HepG2 (cell line): ENCODE data around the gene MPZ. TPM values are rescaled to one million over a fixed set of nuclear protein-coding genes. Genes with fewer than 3 reads are reported as not detected.
A peak's percentile ranks its signal among the peaks of the same experiment; 100 is the strongest.

ENCODE experiments used
- ATAC-seq: fragments of 200-7000 bp; cut with Tn5 transposase; 3 replicates; pipeline ENCODE4 v1.9.1; 2020; ENCODE audit warnings: mild to moderate bottlenecking, moderate library complexity
- BruUV-seq: library from RNA; stranded (reverse); fragments of 400-500 nt; replicated peaks from 2 replicates; lab custom pipeline; 2021; lab: Mats Ljungman, UMichigan
- CTCF ChIA-PET: fragments of 300-600 bp; formaldehyde crosslinking; extraction: SDS; loops from one replicate; lab custom pipeline; 2021; ENCODE audit warnings: low total read pairs, inconsistent platforms, low intra/inter-chr PET ratio; lab: Yijun Ruan, JAX
- POLR2A ChIA-PET: fragments of 350-600 bp; sonication (Branson Sonifier 250); formaldehyde crosslinking; loops from one replicate; lab custom pipeline; 2020; ENCODE audit warnings: antibody characterized with exemption, inconsistent platforms; lab: Yijun Ruan, JAX
- DNase-seq: peaks from one replicate; pipeline ENCODE4 v3.0.0-alpha.2; 2015; ENCODE audit warnings: low spot score
- FAIRE-seq: peaks from 3 replicates; lab custom pipeline; 2011; peaks lifted over from hg19 to GRCh38; lab: Jason Lieb, UNC
- H2AFZ ChIP-seq: one replicate; pipeline ENCODE4 v1.6.1; 2011; ENCODE audit warnings: low read length, inconsistent platforms
- H3K27ac ChIP-seq: fragments of 300-600 bp; 3 replicates; pipeline ENCODE4 v1.8.0; 2011; ENCODE audit warnings: mixed run types, mild to moderate bottlenecking, mixed read lengths, low read length, inconsistent platforms; ENCODE audit not compliant: insufficient read depth; ENCODE audit errors: extremely low read length
- H3K27me3 ChIP-seq, 2 experiments: fragments of 200-600 bp in 1 of 2; 2 replicates in 1 of 2; 3 replicates in 1 of 2; pipeline versions ENCODE4 v1.6.0 to v1.8.0; 2011; ENCODE audit warnings: low read length in 2 of 2, mild to moderate bottlenecking in 2 of 2, moderate library complexity in 2 of 2, inconsistent platforms in 1 of 2; ENCODE audit not compliant: insufficient read depth in 2 of 2, control insufficient read depth in 1 of 2
- H3K36me3 ChIP-seq, 2 experiments: fragments of 200-600 bp in 1 of 2; replicated peaks in 1 of 2; 2 replicates in 1 of 2; 3 replicates in 1 of 2; pipeline versions ENCODE4 v1.5.1 to v1.8.0; 2011; ENCODE audit warnings: low read length in 2 of 2, inconsistent platforms in 1 of 2; ENCODE audit not compliant: insufficient read depth in 2 of 2, control insufficient read depth in 1 of 2
- H3K4me1 ChIP-seq: 2 replicates; pipeline ENCODE4 v1.5.1; 2012; ENCODE audit warnings: low read length, inconsistent platforms; ENCODE audit not compliant: insufficient read depth
- H3K4me2 ChIP-seq: 2 replicates; pipeline ENCODE4 v1.6.0; 2011; ENCODE audit warnings: low read depth, low read length, inconsistent platforms
- H3K4me3 ChIP-seq, 3 experiments: fragments of 200-600 bp in 1 of 3; sonication (generic), shearing (Covaris generic) in 1 of 3; replicated peaks in 1 of 3; 2 replicates each; pipeline ENCODE4 v1.5.1; 2011 to 2016; ENCODE audit warnings: low read length in 3 of 3, inconsistent platforms in 2 of 3, low read depth in 2 of 3, mild to moderate bottlenecking in 2 of 3, control low read depth in 1 of 3, mixed read lengths in 1 of 3; ENCODE audit not compliant: insufficient read depth in 1 of 3
- H3K79me2 ChIP-seq: one replicate; pipeline ENCODE4 v1.6.1; 2011; ENCODE audit warnings: low read length, inconsistent platforms; ENCODE audit not compliant: insufficient read depth
- H3K9ac ChIP-seq: 2 replicates; pipeline ENCODE4 v1.6.0; 2011; ENCODE audit warnings: mild to moderate bottlenecking, low read depth, low read length, inconsistent platforms; ENCODE audit not compliant: insufficient read depth
- H3K9me3 ChIP-seq: 2 replicates; pipeline ENCODE4 v1.5.1; 2012; ENCODE audit warnings: mild to moderate bottlenecking, low read length
- H4K20me1 ChIP-seq: 2 replicates; pipeline ENCODE4 v1.6.0; 2011; ENCODE audit warnings: inconsistent platforms, mild to moderate bottlenecking, low read length, moderate library complexity; ENCODE audit not compliant: insufficient read depth
- ATF7 ChIP-seq, 2 experiments: fragments of 450-650 bp in 1 of 2; sonication (generic) in 1 of 2; formaldehyde crosslinking in 1 of 2; IDR thresholded peaks; 2 replicates each; pipeline versions ENCODE4 v1.4.0 to v1.6.1; 2016 to 2020; ENCODE audit warnings: antibody characterized with exemption in 1 of 2, mild to moderate bottlenecking in 1 of 2, missing genetic modification reagents in 1 of 2
- CENPX ChIP-seq: sonication (generic); formaldehyde crosslinking; IDR thresholded peaks from 2 replicates; pipeline ENCODE4 v1.9.0; 2021; ENCODE audit warnings: mild to moderate bottlenecking, missing genetic modification reagents, moderate library complexity
- HNRNPLL ChIP-seq: fragments of 200-400 bp; formaldehyde crosslinking; IDR thresholded peaks from 2 replicates; pipeline ENCODE4 v1.6.1; 2017; ENCODE audit warnings: mild to moderate bottlenecking, low read depth, low read length; ENCODE audit not compliant: poor library complexity, severe bottlenecking
- ISL2 ChIP-seq: sonication (generic); formaldehyde crosslinking; IDR thresholded peaks from 2 replicates; pipeline ENCODE4 v1.5.0; 2020; ENCODE audit warnings: missing genetic modification reagents
- MIXL1 ChIP-seq: IDR thresholded peaks from 2 replicates; pipeline ENCODE4 v1.6.1; 2016
- PHF5A ChIP-seq: IDR thresholded peaks from one replicate; pipeline ENCODE4 v1.6.1; 2018; ENCODE audit warnings: low read depth, missing genetic modification reagents; ENCODE audit not compliant: unreplicated experiment
- RAD51 ChIP-seq: fragments of 450-650 bp; IDR thresholded peaks from 2 replicates; pipeline ENCODE4 v1.6.1; 2016; ENCODE audit warnings: borderline replicate concordance
- SAP130 ChIP-seq: IDR thresholded peaks from 2 replicates; pipeline ENCODE4 v1.6.1; 2016; ENCODE audit warnings: low read depth
- TSC22D2 ChIP-seq: sonication (generic); formaldehyde crosslinking; IDR thresholded peaks from 2 replicates; pipeline ENCODE4 v1.5.1; 2020; ENCODE audit warnings: missing genetic modification reagents, mild to moderate bottlenecking, borderline replicate concordance
- WIZ ChIP-seq: sonication (generic); formaldehyde crosslinking; IDR thresholded peaks from 2 replicates; pipeline ENCODE4 v1.5.1; 2020; ENCODE audit warnings: mild to moderate bottlenecking, missing genetic modification reagents
- ZFAT ChIP-seq: sonication (generic); formaldehyde crosslinking; conservative IDR thresholded peaks from 2 replicates; pipeline ENCODE4 v1.8.1; 2023; ENCODE audit warnings: missing genetic modification reagents, inconsistent platforms
- ZSCAN22 ChIP-seq: sonication (generic); formaldehyde crosslinking; IDR thresholded peaks from 2 replicates; pipeline ENCODE4 v1.4.0; 2020; ENCODE audit warnings: mild to moderate bottlenecking, missing genetic modification reagents
- WGBS: methylation state at CpG from one replicate; pipeline ENCODE4 v1.1.6; 2017; ENCODE audit warnings: low lambda C conversion rate; 5-methylcytosine and 5-hydroxymethylcytosine counted together
- in situ Hi-C: cut with HindIII; loops from 2 replicates; pipeline ENCODE4 v1.10.0; 2017; ENCODE audit warnings: low pct_unique_long_range_greater_than_20kb; ENCODE audit not compliant: extremely low pct_ligation_motif_present
- intact Hi-C: fragments of 100-400 bp; cut with micrococcal nuclease; formaldehyde crosslinking; loops from one replicate; pipeline ENCODE4 v1.10.0; 2022; ENCODE audit not compliant: unreplicated experiment
- polyA plus RNA-seq, 8 experiments: library from polyadenylated mRNA; depleted of rRNA in 3 of 8; stranded (reverse) in 7 of 8; unstranded in 1 of 8; fragments of >200 nt; fragmentation: Illumina TruSeq in 4 of 8; extraction: Trizol in 4 of 8; gene quantifications; 2 replicates each; pipeline versions ENCODE4 v1.2.1 to v1.2.3, GENCODE V29; 2011 to 2016; ENCODE audit warnings: low read depth in 4 of 8, missing spikeins in 1 of 8, mixed read lengths in 1 of 8; ENCODE audit not compliant: insufficient read depth in 1 of 8
- total RNA-seq, 5 experiments: library from RNA; depleted of rRNA; stranded (reverse); fragments of >200 nt; fragmentation: Illumina TruSeq; extraction: Trizol; gene quantifications; 2 replicates each; pipeline ENCODE4 v1.2.3, GENCODE V29; 2016; ENCODE audit warnings: low read depth in 1 of 5
- TF ChIP-seq, protein P1 (sequence below): sonication (generic); formaldehyde crosslinking; IDR thresholded peaks from 2 replicates; pipeline ENCODE4 v1.4.0; 2020; ENCODE audit warnings: missing genetic modification reagents
- TF ChIP-seq, protein P2 (sequence below): sonication (generic); formaldehyde crosslinking; conservative IDR thresholded peaks from 2 replicates; pipeline ENCODE4 v1.4.0; 2020; ENCODE audit warnings: mild to moderate bottlenecking, missing genetic modification reagents, moderate library complexity

MPZ gene
- total and polyA plus RNA-seq, 2 of the 13 experiments (the other 11 are each of a cell fraction or from before 2014, with no cell fraction given), result 18.3 to 24.6 TPM

DNA sequence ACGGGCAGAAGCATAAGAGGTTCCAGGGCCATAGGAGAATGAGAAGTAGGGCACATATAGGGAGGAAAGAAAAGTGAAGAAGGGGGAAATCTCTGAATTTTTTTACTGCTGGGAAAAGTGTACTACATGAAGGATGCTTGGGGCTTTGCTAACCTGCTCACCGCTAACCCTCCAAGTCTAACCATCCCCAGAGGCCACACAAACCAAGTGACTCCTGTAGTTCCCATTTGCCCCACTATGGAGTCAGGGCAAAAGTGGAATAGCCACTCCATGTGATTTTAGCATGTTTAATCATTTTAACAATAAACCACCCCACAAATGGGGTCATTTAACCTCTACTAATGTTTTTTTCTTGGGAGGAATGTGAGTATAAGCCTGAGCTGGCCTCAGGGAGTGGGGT, 24.7 kb downstream of the MPZ start:
- no peaks in the 10 kb centered on the region for H3K36me3 ChIP-seq
- H4K20me1 ChIP-seq, result no peaks in the 10 kb centered on the region
- no peak overlapping the region for H2AFZ ChIP-seq
- ChIA-PET POLR2A (no interaction called here), CTCF (no interaction called here)
- no peak overlapping the region for H3K4me2 ChIP-seq
- no peaks in the 10 kb centered on the region for H3K9me3 ChIP-seq
- no peak for DNase-seq
- H3K27ac ChIP-seq, result no peak overlapping the region
- in situ Hi-C loops, result no loop called here
- peak; percentile 45; the same call in 2 of the 3 replicates for ATAC-seq
- no peak overlapping the region for H3K4me3 ChIP-seq
- intact Hi-C loops, result no loop called here
- FAIRE-seq, result no peak
- WGBS, result 86% methylated on average over 2 of the region's 2 CpGs
- H3K4me1 ChIP-seq, result peaks cover 17% of the 10 kb centered on the region
- H3K9ac ChIP-seq, result no peak overlapping the region
- no peaks in the 10 kb centered on the region; a peak in 1 of 5 replicates for H3K27me3 ChIP-seq
- TF ChIP-seq HNRNPLL, result no peak
- H3K79me2 ChIP-seq, result no peaks in the 10 kb centered on the region
- no TSS peak for BruUV-seq

DNA sequence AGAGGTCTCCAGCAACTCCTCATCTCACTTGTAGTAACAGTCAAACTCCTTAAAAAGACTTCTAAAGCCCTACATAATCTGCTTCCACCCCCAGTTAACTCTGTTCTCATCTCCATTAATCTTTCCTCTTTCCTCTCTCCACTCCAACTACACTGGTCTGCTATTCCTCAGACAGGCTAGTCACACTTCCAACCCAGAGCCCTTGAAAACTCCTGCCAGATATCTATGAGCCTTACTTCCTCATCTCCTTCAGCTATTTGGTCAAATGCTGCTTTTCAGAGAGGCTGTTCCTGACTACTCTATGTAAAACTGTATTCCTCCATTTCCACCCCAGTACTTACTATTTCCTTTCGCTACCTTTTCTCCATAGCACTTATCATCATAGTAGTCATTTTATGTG, 26.8 kb downstream of the MPZ start:
- in situ Hi-C loops (no loop called here), intact Hi-C loops (no loop called here)
- Histone ChIP-seq H3K4me1 (peaks cover 10% of the 10 kb centered on the region), H3K9me3 (no peaks in the 10 kb centered on the region), H4K20me1 (no peaks in the 10 kb centered on the region), H3K4me3 (no peak overlapping the region), H3K27me3 (no peaks in the 10 kb centered on the region), H2AFZ (no peak overlapping the region), H3K79me2 (no peaks in the 10 kb centered on the region), H3K4me2 (no peak overlapping the region), H3K9ac (no peak overlapping the region), H3K27ac (no peak overlapping the region), H3K36me3 (no peaks in the 10 kb centered on the region)
- ChIA-PET POLR2A (interaction anchor here (1.2 kb wide), 1 partner anchor 81 kb away, joined by 3 read pairs; the partner anchor contains the start of gene NDUFS2), CTCF (no interaction called here)
- WGBS, result 79% methylated on average over 1 of the region's 1 CpG
- FAIRE-seq (no peak), DNase-seq (no peak), ATAC-seq (no peak)
- no TSS peak for BruUV-seq
- TF ChIP-seq RAD51 (no peak), PHF5A (no peak), WIZ (CRISPR knock-in tag) (no peak), ZSCAN22 (CRISPR knock-in tag) (no peak), ZFAT (CRISPR knock-in tag) (no peak), ISL2 (CRISPR knock-in tag) (no peak), ATF7 (IDR thresholded peaks at IDR 0.05) (no peak), ATF7 (CRISPR knock-in tag; IDR thresholded peaks at IDR 0.05) (no peak), SAP130 (CRISPR knock-in tag) (no peak), TSC22D2 (CRISPR knock-in tag) (no peak), CENPX (CRISPR knock-in tag) (no peak), MIXL1 (no peak)
- TF ChIP-seq, protein P1, sequence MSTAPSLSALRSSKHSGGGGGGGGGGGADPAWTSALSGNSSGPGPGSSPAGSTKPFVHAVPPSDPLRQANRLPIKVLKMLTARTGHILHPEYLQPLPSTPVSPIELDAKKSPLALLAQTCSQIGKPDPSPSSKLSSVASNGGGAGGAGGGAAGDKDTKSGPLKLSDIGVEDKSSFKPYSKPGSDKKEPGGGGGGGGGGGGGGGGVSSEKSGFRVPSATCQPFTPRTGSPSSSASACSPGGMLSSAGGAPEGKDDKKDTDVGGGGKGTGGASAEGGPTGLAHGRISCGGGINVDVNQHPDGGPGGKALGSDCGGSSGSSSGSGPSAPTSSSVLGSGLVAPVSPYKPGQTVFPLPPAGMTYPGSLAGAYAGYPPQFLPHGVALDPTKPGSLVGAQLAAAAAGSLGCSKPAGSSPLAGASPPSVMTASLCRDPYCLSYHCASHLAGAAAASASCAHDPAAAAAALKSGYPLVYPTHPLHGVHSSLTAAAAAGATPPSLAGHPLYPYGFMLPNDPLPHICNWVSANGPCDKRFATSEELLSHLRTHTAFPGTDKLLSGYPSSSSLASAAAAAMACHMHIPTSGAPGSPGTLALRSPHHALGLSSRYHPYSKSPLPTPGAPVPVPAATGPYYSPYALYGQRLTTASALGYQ, result no peak
- TF ChIP-seq, protein P2, sequence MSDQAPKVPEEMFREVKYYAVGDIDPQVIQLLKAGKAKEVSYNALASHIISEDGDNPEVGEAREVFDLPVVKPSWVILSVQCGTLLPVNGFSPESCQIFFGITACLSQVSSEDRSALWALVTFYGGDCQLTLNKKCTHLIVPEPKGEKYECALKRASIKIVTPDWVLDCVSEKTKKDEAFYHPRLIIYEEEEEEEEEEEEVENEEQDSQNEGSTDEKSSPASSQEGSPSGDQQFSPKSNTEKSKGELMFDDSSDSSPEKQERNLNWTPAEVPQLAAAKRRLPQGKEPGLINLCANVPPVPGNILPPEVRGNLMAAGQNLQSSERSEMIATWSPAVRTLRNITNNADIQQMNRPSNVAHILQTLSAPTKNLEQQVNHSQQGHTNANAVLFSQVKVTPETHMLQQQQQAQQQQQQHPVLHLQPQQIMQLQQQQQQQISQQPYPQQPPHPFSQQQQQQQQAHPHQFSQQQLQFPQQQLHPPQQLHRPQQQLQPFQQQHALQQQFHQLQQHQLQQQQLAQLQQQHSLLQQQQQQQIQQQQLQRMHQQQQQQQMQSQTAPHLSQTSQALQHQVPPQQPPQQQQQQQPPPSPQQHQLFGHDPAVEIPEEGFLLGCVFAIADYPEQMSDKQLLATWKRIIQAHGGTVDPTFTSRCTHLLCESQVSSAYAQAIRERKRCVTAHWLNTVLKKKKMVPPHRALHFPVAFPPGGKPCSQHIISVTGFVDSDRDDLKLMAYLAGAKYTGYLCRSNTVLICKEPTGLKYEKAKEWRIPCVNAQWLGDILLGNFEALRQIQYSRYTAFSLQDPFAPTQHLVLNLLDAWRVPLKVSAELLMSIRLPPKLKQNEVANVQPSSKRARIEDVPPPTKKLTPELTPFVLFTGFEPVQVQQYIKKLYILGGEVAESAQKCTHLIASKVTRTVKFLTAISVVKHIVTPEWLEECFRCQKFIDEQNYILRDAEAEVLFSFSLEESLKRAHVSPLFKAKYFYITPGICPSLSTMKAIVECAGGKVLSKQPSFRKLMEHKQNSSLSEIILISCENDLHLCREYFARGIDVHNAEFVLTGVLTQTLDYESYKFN (CRISPR knock-in tag), result no peak
